HTERT RPE-1 (cell line): ENCODE data around the gene UTP25.

Experiments used
- in situ Hi-C: fragments of 300-500 bp; cut with MboI; formaldehyde crosslinking; loops from 4 replicates; pipeline ENCODE4 v1.14.3; 2020; ENCODE audit warnings: low sequenced_read_pairs

UTP25 gene

DNA sequence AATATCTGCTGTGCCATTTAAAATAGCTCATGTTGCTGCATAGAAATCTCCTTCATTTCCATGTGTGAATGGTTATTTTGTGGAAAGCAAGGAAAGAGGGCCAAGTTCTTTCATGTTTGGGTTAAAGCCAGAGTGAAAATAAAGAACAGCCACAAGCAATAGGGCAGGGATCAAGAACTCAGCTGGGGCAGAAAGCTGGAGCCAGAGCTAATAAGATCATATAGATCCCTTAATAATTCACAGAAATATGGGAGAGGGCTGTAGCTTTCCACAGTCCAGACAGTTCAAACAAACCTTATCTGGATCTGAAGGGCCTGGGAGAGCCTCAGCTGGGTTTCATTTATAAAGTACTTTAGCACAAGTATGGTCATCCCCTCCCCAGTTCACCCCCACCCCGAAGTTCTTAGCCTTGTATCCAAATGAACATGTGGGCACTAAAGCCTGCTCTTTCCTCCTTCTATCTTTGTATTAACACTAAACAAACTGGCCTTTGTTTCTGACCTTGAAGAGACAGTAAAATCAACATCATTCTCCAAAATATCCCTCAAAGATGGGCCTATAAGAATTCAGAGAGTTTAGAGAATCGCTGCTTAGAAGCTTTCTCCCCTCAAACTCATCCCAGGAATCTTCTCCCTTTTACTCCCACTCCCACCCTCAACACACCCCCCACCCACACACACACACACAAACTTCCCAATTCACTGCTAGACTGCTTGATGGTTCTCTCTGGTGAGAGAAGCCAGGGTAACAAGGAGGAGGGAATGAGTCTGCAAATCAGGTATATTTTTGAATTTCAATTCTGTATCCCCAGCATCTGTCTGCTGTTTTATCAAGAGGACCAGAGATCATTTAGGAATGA lies 41.7 kb downstream of the UTP25 start:
- in situ Hi-C loops, result loop anchor here (25.0 kb wide), 1 partner anchor 118 kb away; no protein-coding TSS in a partner anchor

DNA sequence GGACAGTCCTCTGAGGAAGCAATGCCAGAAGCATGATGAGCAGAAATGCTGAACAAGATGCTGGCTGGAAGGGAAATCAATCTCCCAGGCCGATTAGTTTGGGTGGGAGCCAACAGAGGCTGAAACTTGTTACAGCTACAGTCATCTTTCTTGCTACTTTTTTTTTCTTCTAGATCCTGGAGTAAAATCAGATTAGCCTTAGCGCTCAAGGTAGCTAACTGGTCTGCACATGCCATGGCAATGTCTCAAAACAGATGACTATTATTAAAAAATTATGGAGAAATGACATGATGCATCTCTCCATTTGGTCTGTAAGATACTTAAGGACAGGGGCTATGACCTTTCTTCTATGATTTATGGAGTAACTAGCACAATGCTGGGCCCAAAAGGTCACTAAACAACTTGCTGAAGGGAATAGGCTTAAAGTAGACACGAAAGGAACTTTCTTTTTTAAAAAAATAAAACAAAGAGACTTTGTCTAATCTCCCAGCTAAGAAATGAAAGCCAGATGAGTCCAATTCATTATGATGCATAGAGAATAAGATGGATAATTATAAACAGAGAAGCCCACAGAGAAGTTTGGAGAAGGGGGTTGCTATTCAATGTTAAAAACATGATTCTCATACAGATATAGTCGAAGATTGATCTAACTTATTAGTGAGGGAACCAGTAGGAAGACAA lies 42.5 kb downstream of the UTP25 start:
- in situ Hi-C loops, result loop anchor here (25.0 kb wide), 1 partner anchor 117 kb away; no protein-coding TSS in a partner anchor

DNA sequence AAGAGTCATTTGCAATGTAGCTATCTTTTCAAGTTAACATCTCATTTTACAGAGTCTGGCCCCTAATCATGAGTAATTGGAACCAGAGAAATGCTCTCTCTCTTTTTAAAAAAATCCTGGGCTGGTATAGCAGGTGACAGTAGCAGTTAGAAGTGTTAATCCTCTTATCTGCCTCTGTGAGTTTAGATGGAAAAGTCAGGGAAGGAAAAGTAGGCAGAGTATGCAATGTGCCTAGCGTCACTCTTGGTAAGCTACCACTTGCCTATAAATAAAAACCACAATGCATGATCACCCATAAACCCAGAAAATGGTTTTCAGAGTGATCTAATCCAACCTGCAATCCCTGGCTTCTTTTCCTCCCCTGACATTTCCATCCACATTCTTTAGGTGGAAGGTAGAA lies 43.2 kb downstream of the UTP25 start:
- in situ Hi-C loops, result loop anchor here (25.0 kb wide), 1 partner anchor 116 kb away; no protein-coding TSS in a partner anchor

DNA sequence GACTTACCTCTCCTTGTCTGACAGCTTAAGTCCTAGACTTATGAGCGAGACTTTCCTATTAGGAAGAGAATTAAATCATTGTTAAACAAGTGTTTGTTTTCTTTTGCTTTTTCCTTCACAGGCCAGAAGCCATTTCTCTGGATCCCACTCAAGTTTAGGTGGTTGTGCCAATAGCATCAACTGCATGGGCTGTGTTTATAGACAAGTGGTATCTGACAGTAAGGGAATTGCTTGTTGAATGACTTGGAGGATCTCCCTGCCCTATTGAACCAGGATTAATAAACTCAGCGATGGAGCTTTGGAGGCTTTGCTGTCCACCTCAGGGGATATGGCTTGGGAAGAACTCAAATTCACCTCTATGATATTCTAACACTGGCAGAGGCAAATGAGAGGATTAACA lies 43.7 kb downstream of the UTP25 start:
- in situ Hi-C loops, result loop anchor here (25.0 kb wide), 1 partner anchor 116 kb away; no protein-coding TSS in a partner anchor

DNA sequence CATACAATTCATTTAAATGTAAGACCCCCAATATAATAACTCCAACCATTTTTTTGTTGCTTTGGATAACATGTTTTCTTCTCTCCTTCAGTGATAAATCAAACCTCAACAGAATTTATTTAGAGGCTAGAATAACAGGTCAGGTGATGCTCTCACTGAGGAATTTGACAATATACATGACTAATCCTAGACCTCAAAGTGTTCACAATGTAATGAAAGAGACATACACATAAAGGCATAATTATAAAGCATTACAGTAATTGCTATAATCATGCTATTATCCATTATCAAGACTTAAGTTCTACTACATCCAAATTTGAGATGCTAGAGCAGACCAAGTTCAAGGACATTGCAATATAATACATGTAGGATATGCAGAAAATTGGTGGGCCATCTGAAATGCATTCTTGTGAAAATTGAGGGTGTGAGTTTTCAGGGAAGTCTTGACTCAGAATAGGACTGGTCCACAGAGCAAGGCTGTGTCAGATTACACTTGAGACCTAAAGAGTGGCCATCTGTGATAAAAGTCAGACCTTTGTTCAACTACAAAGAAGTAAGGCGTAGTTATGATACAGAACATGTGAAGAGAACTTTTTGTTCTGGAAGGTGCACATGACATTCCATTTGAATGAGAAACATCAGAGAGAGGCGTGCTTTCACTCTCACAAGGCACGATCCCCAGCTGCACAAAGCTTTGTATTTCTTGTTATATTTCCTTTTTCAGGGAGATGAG lies 45.5 kb downstream of the UTP25 start:
- in situ Hi-C loops, result loop anchor here (25.0 kb wide), 1 partner anchor 114 kb away; no protein-coding TSS in a partner anchor

DNA sequence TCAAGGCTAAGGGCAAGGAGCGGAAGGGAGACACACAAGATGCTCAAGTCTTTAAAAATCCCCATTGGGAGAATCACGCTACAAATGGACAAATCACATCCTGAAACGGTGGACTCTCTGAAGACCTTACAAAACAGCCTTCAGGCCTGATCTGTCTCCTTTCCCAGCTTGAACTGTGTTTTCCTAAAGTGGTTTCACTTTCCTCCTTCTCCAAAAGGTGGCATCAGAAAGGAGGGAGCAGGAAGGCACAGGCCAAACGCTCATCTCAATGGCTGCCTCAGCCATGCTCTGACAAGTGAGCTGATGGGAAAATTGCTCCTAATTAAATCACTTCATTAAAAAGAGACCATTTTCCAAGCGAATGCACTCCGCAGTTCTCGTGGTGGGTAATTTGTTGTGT lies 47.7 kb downstream of the UTP25 start:
- in situ Hi-C loops, result no loop called here

DNA sequence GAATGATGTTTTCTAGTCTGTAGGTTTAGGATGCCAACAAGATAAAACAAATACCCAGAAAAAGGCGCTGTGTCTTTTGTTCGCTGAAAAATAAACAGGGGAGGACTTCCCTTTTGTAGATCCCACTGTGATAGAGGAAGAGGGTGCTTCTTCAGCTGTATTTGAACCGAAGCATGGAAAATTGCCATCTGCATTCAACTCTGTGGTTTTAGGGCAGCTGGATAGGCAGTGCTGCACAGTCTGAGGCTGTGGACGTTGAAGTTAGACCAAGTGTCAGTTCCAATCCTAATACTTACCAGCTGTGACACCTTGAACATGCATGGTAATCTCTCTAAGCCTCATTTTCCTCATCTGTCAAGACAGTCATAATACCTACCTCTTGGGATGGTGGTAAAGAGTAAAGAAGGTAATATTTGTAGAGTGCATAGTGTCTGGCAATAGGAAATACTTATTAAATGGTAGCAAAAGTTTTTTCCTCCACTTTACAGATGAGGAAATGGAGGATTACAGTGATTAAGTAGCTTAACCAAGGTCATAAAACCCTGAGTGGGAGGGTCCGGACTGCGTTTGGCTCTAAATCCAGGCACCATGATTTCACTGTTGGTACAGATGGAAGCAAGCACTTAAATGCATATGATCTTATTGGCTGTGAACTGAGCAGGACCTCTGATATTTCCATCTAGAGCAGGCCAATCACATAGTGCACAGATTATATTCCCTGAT lies 48.5 kb downstream of the UTP25 start:
- in situ Hi-C loops, result no loop called here

DNA sequence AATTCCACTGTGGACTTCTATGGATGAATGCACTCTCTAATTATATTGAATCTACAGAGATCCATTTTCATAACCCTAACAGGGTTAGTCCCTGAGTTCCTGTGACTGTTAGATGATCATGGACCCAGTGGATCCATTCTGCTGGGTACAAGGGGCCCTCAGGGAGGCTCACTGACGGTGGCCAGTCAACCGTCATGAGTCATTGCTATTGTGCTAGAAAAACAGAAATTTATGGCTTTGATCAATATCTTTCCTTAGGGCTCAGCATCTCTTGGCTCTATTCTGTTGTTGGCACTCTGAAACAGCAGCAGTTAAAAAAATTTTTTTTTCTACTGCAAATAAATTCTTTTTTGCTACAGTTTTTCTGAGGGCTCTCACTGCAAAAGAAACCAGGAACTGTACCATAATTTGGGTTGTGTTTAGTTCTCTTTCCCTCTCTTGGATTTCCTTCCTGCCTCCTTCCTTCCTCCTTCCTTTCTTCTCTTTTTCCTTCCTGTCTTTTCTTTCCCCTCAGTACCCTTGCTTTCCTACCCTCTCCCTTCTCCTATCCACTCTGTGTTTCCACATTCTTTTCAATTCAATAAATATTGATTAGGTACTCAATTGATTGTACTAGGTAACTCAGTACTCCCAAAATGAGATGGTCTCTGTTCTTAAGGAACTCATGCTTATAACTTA lies 49.5 kb downstream of the UTP25 start:
- in situ Hi-C loops, result no loop called here

DNA sequence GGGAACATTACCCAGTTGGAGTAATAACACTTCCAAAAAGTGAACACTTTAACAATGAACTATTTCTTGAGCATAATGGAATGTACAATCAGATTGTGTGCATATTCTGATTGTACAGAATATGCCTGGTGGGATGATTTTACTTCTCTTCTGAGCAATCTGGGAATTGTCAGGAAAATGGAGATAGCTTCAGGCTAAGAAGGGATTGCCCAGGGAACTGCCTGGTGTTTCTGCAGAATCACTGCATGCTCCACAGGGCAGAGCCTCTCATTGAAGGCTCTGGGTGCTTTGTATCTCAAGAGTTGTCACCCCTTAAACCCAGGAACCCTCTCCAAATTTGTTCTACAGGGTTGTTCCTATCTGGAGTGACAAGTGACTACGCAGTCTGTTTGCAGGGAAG lies 51.2 kb downstream of the UTP25 start:
- in situ Hi-C loops, result no loop called here

DNA sequence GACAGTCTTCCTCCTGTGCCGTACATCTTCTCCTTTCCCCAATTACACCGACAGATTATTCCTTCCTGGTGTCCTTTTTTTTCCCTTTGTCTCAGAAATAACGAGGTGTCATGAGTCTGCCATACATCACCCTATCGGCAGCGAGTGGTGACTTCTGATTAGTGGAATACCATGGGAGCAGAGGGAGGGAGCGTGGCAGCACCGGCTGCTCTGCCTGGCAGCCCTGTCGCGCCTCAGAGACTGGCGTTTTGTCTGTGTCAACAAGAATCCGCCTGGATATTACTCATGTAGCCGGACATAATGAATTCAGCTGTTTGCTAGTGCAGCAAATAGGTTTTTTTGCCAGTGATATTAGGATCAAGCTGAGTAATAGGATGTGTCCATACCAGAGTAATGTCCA lies 51.8 kb downstream of the UTP25 start:
- in situ Hi-C loops, result no loop called here

DNA sequence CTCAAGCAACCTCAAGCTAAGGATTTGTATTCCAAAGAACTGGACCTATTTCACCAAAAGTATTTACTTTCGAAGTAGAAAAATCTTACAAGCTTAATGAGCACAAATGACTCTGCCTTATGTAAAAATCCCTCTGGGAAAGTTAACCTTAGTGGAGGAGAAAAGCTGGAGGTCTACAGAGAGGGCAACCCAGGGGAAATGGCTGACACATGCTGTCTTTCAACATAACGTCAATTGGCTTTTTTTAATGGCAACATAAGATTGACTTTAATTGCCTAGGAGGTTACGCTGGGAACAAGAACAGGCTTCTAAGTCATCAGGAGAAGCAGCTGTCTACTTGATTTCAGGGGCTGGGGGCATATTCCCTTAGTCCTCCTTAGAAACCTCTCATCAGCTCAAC lies 52.3 kb downstream of the UTP25 start:
- in situ Hi-C loops, result no loop called here

DNA sequence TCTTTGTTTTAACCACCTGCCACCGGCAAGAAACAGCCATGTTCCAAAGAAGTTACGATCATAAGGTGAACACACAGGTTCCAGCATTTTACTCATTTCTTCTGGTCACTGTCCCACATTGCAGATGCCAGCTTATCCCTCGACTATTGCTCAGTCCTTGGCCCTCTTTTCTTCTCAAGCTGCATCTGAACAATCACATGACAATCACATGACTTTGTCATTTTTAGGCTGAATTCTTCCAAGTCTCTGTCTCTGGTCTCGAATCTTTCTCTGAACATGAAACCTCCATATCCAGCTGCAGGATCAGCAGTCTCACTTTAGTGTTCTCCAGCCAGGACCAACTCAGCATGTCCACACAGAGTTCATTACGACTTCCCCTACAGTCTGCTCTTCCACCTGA lies 53.8 kb downstream of the UTP25 start:
- in situ Hi-C loops, result no loop called here

DNA sequence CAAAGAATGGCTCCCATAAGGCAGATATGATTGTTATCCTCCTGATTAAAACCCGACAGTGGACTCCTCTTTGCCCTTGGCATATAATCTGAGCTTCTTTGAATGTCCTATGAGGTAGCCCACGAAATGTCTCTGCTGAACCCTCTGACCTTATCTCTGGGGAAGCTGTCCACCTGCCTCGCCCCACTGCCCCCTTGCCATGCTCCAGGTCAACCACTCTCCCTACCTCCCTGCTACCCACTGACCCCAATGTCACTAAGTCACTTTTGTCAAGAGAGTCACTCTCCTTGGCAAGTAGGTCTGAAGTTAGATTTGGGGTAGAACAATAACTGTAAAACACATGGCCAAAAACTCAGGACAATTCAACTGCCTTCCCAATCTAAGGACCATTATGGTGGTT lies 54.5 kb downstream of the UTP25 start:
- in situ Hi-C loops, result no loop called here

DNA sequence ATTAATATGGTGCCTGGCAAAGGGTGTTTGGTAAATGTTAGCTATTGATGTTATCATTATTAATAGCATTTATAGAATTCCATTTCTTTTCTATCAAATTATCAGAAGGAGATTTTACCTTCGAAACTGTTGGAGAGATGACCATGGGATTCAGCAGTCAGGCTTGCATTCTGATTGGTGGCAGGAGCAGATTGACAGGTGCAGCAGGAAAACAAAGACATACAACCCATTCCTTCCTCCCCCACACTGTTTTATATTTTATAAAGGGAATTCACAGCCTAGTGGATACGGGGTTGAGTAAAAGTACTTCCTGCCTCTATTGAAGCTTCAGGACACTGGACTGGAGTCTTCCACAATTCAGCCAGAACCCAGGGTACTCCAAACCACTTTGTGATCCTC lies 55.2 kb downstream of the UTP25 start:
- in situ Hi-C loops, result no loop called here

DNA sequence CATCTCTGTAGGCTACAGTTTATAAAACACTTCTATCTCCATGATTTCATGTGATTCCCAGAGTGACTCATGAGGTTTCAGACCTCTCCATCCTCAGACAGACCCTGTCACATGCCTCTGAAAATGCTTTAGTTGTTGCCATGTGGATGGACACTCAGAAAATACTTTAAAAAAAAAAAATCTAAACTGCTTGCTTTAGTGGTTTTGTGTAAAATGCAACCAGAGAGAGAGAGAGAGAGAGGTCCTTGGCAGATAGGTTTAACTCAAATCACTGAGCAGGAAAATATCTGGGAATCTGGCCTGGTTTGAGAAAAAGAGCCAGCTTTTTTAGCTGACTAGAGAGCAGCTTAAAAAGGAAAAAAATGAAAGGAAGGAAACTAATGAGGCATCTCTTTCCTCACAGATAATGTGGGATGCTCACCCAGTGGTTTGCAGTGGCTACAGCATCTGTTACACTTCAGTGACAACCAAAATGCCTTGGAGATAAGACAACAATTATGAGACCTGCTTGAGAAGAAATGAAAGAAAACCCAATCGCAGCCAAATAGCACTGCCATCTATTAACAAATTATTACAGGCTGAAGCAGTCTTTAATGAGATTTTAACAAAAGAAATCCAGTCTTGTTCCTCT lies 55.7 kb downstream of the UTP25 start:
- in situ Hi-C loops, result no loop called here

DNA sequence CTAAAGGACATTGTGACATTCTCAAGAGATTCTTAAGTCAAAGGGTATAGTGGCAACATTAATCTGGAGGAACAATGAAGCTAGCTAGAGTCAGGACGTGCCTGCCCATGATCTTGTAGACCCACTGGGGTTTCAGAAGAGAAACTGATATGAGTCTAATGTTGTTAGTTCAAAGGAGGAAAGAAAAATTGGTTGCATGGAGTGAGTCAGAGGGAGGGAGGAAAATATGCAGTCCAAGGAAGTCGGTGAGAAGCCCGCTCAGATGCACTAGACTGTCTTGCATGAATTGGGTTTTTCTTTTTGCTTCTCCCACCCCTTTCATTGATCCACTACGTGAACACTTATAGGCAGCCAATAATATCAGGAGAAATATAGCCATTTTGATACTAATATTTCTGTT lies 56.5 kb downstream of the UTP25 start:
- in situ Hi-C loops, result no loop called here

DNA sequence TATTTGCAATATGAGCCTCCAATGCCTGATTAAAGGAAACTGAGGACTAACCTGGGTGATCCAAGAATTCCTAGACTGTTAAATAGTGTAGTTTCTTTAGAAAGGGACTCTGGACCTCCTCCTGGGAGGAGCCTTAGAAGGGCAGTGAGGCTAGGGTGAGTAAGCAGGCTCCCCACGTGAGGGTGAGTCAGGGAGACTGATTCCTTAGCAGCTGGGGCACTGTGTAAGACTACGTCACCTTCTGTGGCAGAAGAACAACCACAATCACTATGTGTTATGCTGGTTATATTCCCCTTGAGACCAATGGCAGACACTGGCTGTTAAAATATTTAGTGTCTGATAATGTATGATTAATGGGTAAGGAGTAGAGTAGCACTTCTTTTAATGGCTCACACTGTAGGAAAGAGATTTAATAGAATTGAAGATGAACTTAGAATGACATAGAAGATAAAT lies 56.9 kb downstream of the UTP25 start:
- in situ Hi-C loops, result no loop called here

DNA sequence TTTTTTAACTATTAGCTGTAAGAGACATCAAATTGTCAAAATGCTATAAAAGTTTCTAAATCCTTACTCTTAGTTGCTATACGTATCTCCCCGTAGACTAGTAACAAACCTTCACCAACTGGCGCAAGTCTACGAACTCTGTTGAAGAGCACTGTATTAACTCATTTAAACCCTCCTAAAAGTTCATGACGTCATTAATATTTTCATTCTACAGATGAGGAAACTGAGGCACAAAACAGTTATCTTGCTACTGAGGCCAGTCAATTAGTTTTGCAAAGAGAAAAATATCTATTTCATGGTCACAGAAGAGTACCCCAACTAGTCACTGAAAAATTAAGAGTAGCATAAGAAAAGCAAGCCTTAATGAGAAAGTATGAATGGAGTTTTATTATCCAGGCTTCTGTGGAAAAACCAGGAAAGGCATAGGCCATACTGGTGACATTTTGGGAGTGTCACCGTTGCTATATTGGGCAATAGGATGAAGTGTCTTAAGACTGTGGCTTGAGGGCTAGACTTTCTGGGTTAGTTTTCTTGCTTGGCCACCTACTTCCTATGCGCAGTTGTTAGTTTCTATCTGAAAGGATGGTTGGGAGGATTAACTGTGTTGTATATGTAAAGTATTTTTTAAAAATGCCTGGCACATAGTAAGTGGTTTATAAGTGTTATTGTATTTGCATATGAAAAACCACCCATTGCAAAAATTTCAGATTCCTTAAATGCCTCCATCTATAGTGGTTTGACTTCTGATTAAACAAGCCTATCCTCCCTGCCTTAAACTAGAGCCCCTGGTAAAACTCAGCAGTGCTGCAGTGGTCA lies 57.8 kb downstream of the UTP25 start:
- in situ Hi-C loops, result no loop called here

DNA sequence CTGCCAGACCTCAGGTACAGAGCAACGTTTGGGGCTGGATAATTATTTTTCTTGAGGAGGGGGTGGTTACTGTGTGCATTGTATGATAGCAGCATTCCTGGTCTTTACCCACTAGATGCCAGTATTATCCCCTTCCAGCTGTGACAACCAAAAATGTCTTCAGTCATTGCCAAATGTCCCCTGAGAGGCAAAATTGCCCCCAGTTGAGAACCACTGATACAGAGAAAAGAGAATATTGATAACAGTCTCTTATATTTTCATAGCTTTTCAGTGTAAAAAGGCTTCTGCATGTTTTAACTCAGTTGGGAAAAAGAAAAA lies 58.4 kb downstream of the UTP25 start:
- in situ Hi-C loops, result no loop called here
